ENCODE results near the gene LRRC4C.

GRCh38 chr11:40569947-40570531 lies 889.4 kb downstream of the LRRC4C start:
- TF ChIP-seq EZH2 (IDR thresholded peaks at IDR 0.05; ENCODE audit: insufficient read depth, poor library complexity, severe bottlenecking) (no peak), EZH2phosphoT487 (IDR thresholded peaks at IDR 0.05; ENCODE audit: insufficient read depth, low read depth) (no peak)
